ENCODE data around the gene RNF115.
A peak's percentile ranks its signal among the peaks of the same experiment; 100 is the strongest.
"Not testable (repeated sequence)": the region's sequence is repeated elsewhere in the genome, so short reads cannot be mapped to it uniquely, and the experiment has no call there.

Gene RNF115

GRCh38 chr1:145826030-145826429 lies 2.1 kb upstream of the RNF115 start:
- DNase-seq = no peak

GRCh38 chr1:145824499-145824842 lies 576 bp upstream of the RNF115 start:
- no peak for DNase-seq

- not testable (repeated sequence) for DNase-seq
These were observed 1.0 kb downstream of the RNF115 start for GRCh38 chr1:145822779-145823331.

- not testable (repeated sequence) for DNase-seq
These were observed 5.8 kb downstream of the RNF115 start for GRCh38 chr1:145818095-145818494.

- DNase-seq = not testable (repeated sequence)
These were observed 10.7 kb downstream of the RNF115 start for GRCh38 chr1:145812977-145813810.

GRCh38 chr1:145806844-145807243 lies 17.1 kb downstream of the RNF115 start:
- no peak for DNase-seq

- no peak for DNase-seq
These were observed 17.5 kb downstream of the RNF115 start for GRCh38 chr1:145806408-145806807.

GRCh38 chr1:145805057-145805456 lies 18.8 kb downstream of the RNF115 start:
- no peak for DNase-seq

GRCh38 chr1:145804235-145805045 lies 19.5 kb downstream of the RNF115 start:
- no peak for DNase-seq

- DNase-seq = no peak
These were observed 24.1 kb downstream of the RNF115 start for GRCh38 chr1:145799806-145800205.

- no peak for DNase-seq
These were observed 27.1 kb downstream of the RNF115 start for GRCh38 chr1:145796753-145797152.

GRCh38 chr1:145795257-145795881 lies 28.5 kb downstream of the RNF115 start:
- DNase-seq = peak; percentile 17

- DNase-seq = no peak
These were observed 31.4 kb downstream of the RNF115 start for GRCh38 chr1:145792484-145792883.

- not testable (repeated sequence) for DNase-seq
These were observed 32.0 kb downstream of the RNF115 start for GRCh38 chr1:145791860-145792259.

GRCh38 chr1:145788580-145788979 lies 35.3 kb downstream of the RNF115 start:
- no peak for DNase-seq

GRCh38 chr1:145786271-145786670 lies 37.6 kb downstream of the RNF115 start:
- DNase-seq = no peak

- DNase-seq = peak; percentile 23
These were observed 38.3 kb downstream of the RNF115 start for GRCh38 chr1:145785547-145785946.

- DNase-seq = no peak
These were observed 39.5 kb downstream of the RNF115 start for GRCh38 chr1:145784409-145784808.

GRCh38 chr1:145782272-145783099 lies 41.4 kb downstream of the RNF115 start:
- DNase-seq = no peak

- DNase-seq = no peak
These were observed 45.8 kb downstream of the RNF115 start for GRCh38 chr1:145778146-145778540.

- DNase-seq = no peak
These were observed 46.3 kb downstream of the RNF115 start for GRCh38 chr1:145777357-145778145.

- DNase-seq = no peak
These were observed 50.5 kb downstream of the RNF115 start for GRCh38 chr1:145773423-145773822.

Measured in NCI-H510A treated with DMSO at 0.1 percent for 48 hours (cell line).